ENCODE data around the gene ARHGEF26. TPM values are rescaled to one million over a fixed set of nuclear protein-coding genes. Genes with fewer than 3 reads are reported as not detected.
A peak's percentile ranks its signal among the peaks of the same experiment; 100 is the strongest.

ARHGEF26 gene
- total RNA-seq, 1 experiment from 2014 or later, result 20.8 TPM

DNA sequence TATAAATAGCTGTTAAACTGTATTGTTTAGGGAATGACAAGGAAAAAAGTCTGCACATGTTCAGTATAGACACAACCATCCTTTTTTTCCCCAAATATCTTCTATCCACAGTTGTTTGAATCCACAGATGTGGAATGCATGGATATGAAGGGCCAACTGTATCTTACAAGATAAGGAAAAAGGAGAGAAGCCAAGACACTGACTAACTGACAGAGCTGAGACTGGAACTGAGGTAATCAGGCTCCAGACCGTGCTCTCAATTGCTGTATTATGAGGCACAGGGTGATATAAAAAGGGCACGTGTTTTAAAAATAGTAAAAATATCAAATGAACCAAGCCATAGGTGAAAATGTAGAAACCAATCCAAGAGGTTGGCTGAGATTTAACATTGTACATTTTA, 154.1 kb downstream of the ARHGEF26 start:
- H3K27me3 ChIP-seq (replicated peaks; ENCODE audit: control insufficient read depth, insufficient read depth, low read length), result no peaks in the 10 kb centered on the region

DNA sequence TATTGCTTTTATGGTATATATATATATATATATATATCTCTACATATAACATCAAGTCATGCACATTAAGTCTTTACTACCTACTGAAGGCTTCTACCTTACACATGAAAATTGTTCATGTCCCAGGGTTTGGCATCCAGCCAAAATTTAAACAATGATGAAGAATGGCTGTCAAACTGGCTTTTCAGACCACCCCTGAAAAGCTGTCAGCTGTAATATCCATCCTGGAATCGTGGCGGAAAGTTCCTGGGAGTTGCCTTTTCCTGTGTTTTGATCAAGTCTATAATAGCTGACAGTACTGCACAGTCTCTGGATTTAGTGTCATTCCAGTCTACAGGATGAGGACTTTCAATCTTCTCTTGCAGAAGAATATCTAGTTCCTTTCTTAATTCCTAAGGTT, 154.8 kb downstream of the ARHGEF26 start:
- Histone ChIP-seq H3K9me3 (no peaks in the 10 kb centered on the region), H3K4me3 (ENCODE audit: low read depth, low read length) (no peak overlapping the region), H3K4me1 (no peaks in the 10 kb centered on the region), H3K27me3 (replicated peaks; ENCODE audit: control insufficient read depth, insufficient read depth, low read length) (no peaks in the 10 kb centered on the region), H3K36me3 (ENCODE audit: control insufficient read depth, insufficient read depth, low read length) (no peaks in the 10 kb centered on the region)
- TSS peak; percentile 45 for BruUV-seq (replicated peaks)
- ChIA-PET CTCF (no interaction called here), POLR2A (no interaction called here)
- H3K27ac Mint-ChIP-seq (ENCODE audit: unreplicated experiment), result no peak overlapping the region
- no peak for DNase-seq
- H3K36me3 Mint-ChIP-seq (ENCODE audit: insufficient read depth, unreplicated experiment), result peaks cover 59% of the 10 kb centered on the region
- no peak overlapping the region for H3K4me3 Mint-ChIP-seq (ENCODE audit: unreplicated experiment)
- H3K4me1 Mint-ChIP-seq (ENCODE audit: low read depth, unreplicated experiment), result no peaks in the 10 kb centered on the region
- peaks cover 8% of the 10 kb centered on the region for H3K9me3 Mint-ChIP-seq (ENCODE audit: unreplicated experiment)
- intact Hi-C loops (cut with micrococcal nuclease; ENCODE audit: unreplicated experiment), result no loop called here
- TF ChIP-seq, protein P1, sequence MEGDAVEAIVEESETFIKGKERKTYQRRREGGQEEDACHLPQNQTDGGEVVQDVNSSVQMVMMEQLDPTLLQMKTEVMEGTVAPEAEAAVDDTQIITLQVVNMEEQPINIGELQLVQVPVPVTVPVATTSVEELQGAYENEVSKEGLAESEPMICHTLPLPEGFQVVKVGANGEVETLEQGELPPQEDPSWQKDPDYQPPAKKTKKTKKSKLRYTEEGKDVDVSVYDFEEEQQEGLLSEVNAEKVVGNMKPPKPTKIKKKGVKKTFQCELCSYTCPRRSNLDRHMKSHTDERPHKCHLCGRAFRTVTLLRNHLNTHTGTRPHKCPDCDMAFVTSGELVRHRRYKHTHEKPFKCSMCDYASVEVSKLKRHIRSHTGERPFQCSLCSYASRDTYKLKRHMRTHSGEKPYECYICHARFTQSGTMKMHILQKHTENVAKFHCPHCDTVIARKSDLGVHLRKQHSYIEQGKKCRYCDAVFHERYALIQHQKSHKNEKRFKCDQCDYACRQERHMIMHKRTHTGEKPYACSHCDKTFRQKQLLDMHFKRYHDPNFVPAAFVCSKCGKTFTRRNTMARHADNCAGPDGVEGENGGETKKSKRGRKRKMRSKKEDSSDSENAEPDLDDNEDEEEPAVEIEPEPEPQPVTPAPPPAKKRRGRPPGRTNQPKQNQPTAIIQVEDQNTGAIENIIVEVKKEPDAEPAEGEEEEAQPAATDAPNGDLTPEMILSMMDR (IDR thresholded peaks at IDR 0.05; ENCODE audit: insufficient read depth in 1 of 2, low read depth in 1 of 2, low read length in 1 of 2, severe bottlenecking in 1 of 2, unreplicated experiment in 1 of 2), result no peak
- no peaks in the 10 kb centered on the region for H3K27me3 Mint-ChIP-seq (ENCODE audit: insufficient read depth, unreplicated experiment)

More for the DNA sequence above, 154.1 kb downstream of the ARHGEF26 start:
- CTCF ChIA-PET, result no interaction called here
- TF ChIP-seq, protein P1 (IDR thresholded peaks at IDR 0.05; ENCODE audit: insufficient read depth in 1 of 2, low read depth in 1 of 2, low read length in 1 of 2, severe bottlenecking in 1 of 2, unreplicated experiment in 1 of 2), result no peak
- Mint-ChIP-seq H3K4me3 (ENCODE audit: unreplicated experiment) (no peak overlapping the region), H3K27me3 (ENCODE audit: insufficient read depth, unreplicated experiment) (no peaks in the 10 kb centered on the region), H3K27ac (ENCODE audit: unreplicated experiment) (no peak overlapping the region), H3K9me3 (ENCODE audit: unreplicated experiment) (peaks cover 10% of the 10 kb centered on the region), H3K36me3 (ENCODE audit: insufficient read depth, unreplicated experiment) (peaks cover 60% of the 10 kb centered on the region), H3K4me1 (ENCODE audit: low read depth, unreplicated experiment) (no peaks in the 10 kb centered on the region)
- no peaks in the 10 kb centered on the region for H3K9me3 ChIP-seq
- H3K4me1 ChIP-seq, result no peaks in the 10 kb centered on the region
- no peak overlapping the region for H3K4me3 ChIP-seq (ENCODE audit: low read depth, low read length)
- DNase-seq, result no peak
- H3K36me3 ChIP-seq (ENCODE audit: control insufficient read depth, insufficient read depth, low read length), result no peaks in the 10 kb centered on the region
- no TSS peak for BruUV-seq (replicated peaks)
- intact Hi-C loops (cut with micrococcal nuclease; ENCODE audit: unreplicated experiment), result no loop called here
- POLR2A ChIA-PET, result no interaction called here

DNA sequence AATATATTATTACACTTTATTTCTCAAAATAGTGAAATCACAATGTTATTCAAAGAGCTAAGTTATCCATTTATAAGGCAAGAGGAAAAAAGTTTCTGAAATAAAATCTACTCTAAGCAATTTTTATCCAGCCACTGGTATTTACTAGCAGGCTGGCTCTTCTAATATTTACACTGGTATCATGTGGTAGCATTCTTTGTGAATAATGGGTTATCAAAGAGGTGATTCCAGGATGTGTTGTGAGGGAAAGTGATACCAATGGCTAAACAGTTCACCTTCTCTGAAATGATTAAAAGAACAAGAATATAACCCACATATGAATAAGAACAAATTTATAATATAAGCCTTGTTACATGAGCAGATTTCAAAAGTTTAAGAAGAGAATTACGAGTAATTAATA, 159.0 kb downstream of the ARHGEF26 start:
- Mint-ChIP-seq H3K9me3 (ENCODE audit: unreplicated experiment) (no peaks in the 10 kb centered on the region), H3K27ac (ENCODE audit: unreplicated experiment) (no peak overlapping the region), H3K4me1 (ENCODE audit: low read depth, unreplicated experiment) (no peaks in the 10 kb centered on the region), H3K27me3 (ENCODE audit: insufficient read depth, unreplicated experiment) (no peaks in the 10 kb centered on the region), H3K4me3 (ENCODE audit: unreplicated experiment) (no peak overlapping the region), H3K36me3 (ENCODE audit: insufficient read depth, unreplicated experiment) (peaks cover 58% of the 10 kb centered on the region)
- intact Hi-C loops (cut with micrococcal nuclease; ENCODE audit: unreplicated experiment), result no loop called here
- Histone ChIP-seq H3K36me3 (ENCODE audit: control insufficient read depth, insufficient read depth, low read length) (no peaks in the 10 kb centered on the region; the same call in 1 of the 2 replicates), H3K4me1 (no peaks in the 10 kb centered on the region), H3K27me3 (replicated peaks; ENCODE audit: control insufficient read depth, insufficient read depth, low read length) (no peaks in the 10 kb centered on the region), H3K9me3 (no peaks in the 10 kb centered on the region), H3K4me3 (ENCODE audit: low read depth, low read length) (no peak overlapping the region)
- ChIA-PET POLR2A (interaction anchor here (0.5 kb wide), 1 partner anchor 13 kb away, joined by 3 read pairs; no protein-coding TSS in a partner anchor), CTCF (interaction anchor here (0.6 kb wide), 1 partner anchor 57 kb away, joined by 3 read pairs; no protein-coding TSS in a partner anchor)
- TF ChIP-seq, protein P1 (IDR thresholded peaks at IDR 0.05; ENCODE audit: insufficient read depth in 1 of 2, low read depth in 1 of 2, low read length in 1 of 2, severe bottlenecking in 1 of 2, unreplicated experiment in 1 of 2), result no peak
- BruUV-seq (replicated peaks), result no TSS peak
- DNase-seq, result no peak
